Measurements from ENCODE around the gene KRT2.

KRT2 gene

GRCh38 chr12:52600475-52600874 lies 51.5 kb downstream of the KRT2 start:
- H3K4me1 ChIP-seq (ENCODE audit: low read depth, poor library complexity, severe bottlenecking), result no peaks in the 10 kb centered on the region
- no peaks in the 10 kb centered on the region for H3K36me3 ChIP-seq (ENCODE audit: insufficient read depth)
- H4K20me1 ChIP-seq (ENCODE audit: insufficient read depth), result no peaks in the 10 kb centered on the region
- H3K9ac ChIP-seq, result no peak overlapping the region
- no peak overlapping the region for H3K27ac ChIP-seq
- H3K79me2 ChIP-seq (ENCODE audit: insufficient read depth, low read depth), result no peaks in the 10 kb centered on the region
- H3K27me3 ChIP-seq (ENCODE audit: insufficient read depth, low read depth), result peaks cover 9% of the 10 kb centered on the region; the same call in 1 of the 2 replicates
- no peak overlapping the region for H3K4me3 ChIP-seq (IDR thresholded peaks at IDR 0.05; ENCODE audit: insufficient read depth, low read depth, low read length)
- H3K4me2 ChIP-seq, result no peak overlapping the region
- TF ChIP-seq CTCF (conservative IDR thresholded peaks at IDR 0.05; ENCODE audit: low read depth, low read length), result no peak
- H2AFZ ChIP-seq (ENCODE audit: low read depth), result no peak overlapping the region

DNA sequence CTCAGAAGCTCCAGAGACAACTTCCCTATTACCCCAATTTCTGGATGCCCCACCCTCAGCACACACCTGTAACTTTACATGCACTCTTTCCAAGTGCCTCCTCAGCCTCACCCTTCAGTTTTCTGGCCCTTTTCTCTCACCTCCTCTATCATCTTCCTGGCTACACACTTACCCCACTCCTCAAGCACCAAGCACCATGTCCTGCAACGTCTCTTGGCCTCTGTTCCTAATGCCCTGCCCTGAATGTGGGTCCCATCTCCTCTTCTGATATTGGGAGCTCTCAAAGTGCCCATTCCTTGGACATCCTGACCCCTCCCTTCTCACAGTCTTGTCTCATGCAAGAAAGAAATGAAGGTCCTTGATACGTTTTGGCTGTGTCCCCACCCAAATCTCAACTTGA lies 51.9 kb downstream of the KRT2 start:
- TF ChIP-seq CTCF (conservative IDR thresholded peaks at IDR 0.05; ENCODE audit: low read depth, low read length), result no peak
- Histone ChIP-seq H3K27me3 (ENCODE audit: insufficient read depth, low read depth) (peaks cover 9% of the 10 kb centered on the region; the same call in 1 of the 2 replicates), H3K4me2 (no peak overlapping the region), H3K27ac (no peak overlapping the region), H3K4me3 (IDR thresholded peaks at IDR 0.05; ENCODE audit: insufficient read depth, low read depth, low read length) (no peak overlapping the region), H3K36me3 (ENCODE audit: insufficient read depth) (no peaks in the 10 kb centered on the region), H3K4me1 (ENCODE audit: low read depth, poor library complexity, severe bottlenecking) (no peaks in the 10 kb centered on the region), H3K79me2 (ENCODE audit: insufficient read depth, low read depth) (no peaks in the 10 kb centered on the region), H3K9ac (no peak overlapping the region), H4K20me1 (ENCODE audit: insufficient read depth) (no peaks in the 10 kb centered on the region), H2AFZ (ENCODE audit: low read depth) (no peak overlapping the region)

DNA sequence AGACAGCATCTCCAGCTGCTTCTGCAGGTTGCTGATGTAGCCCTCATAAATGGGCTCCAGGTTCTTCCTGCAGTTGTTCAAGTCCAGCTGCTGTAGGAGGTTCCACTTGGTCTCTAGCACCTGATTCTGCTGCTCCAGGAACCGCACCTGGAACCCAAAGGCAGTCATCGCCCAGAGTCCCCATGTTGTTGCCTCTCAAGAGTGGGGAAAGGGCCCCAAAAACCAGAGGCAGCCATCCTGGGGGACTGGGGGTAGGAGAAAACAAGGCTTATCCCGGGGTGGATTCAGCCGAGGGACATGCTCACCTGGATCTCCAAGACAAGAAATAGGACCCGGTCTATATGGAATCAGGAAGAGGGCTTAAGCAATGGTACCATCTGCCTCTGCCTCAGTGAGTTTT lies 53.0 kb downstream of the KRT2 start:
- Histone ChIP-seq H2AFZ (ENCODE audit: low read depth) (no peak overlapping the region), H3K4me1 (ENCODE audit: low read depth, poor library complexity, severe bottlenecking) (no peaks in the 10 kb centered on the region), H3K79me2 (ENCODE audit: insufficient read depth, low read depth) (no peaks in the 10 kb centered on the region), H3K36me3 (ENCODE audit: insufficient read depth) (no peaks in the 10 kb centered on the region), H3K4me2 (no peak overlapping the region), H4K20me1 (ENCODE audit: insufficient read depth) (no peaks in the 10 kb centered on the region), H3K27me3 (ENCODE audit: insufficient read depth, low read depth) (peaks cover 9% of the 10 kb centered on the region; the same call in 1 of the 2 replicates), H3K27ac (no peak overlapping the region), H3K4me3 (IDR thresholded peaks at IDR 0.05; ENCODE audit: insufficient read depth, low read depth, low read length) (no peak overlapping the region), H3K9ac (no peak overlapping the region)
- TF ChIP-seq CTCF (conservative IDR thresholded peaks at IDR 0.05; ENCODE audit: low read depth, low read length), result no peak

All from KMS-11 (cell line).